Lung (tissue), 12 donors: ENCODE measurements around the gene ATG10. TPM values are rescaled to one million over a fixed set of nuclear protein-coding genes. Genes with fewer than 3 reads are reported as not detected.

Experiments used
- ATAC-seq: fragments of 200-7000 bp; cut with Tn5 transposase; one replicate; pipeline ENCODE4 v1.9.1; 2020; ENCODE audit warnings: moderate number of reproducible peaks; ENCODE audit not compliant: insufficient read depth, low FRiP score
- DNase-seq, 3 donors: peaks; one replicate each; pipeline ENCODE4 v3.0.0-alpha.2; 2013 to 2017
- H3K27ac ChIP-seq, 2 donors: one replicate each; pipeline ENCODE4 v1.5.1; 2013; ENCODE audit warnings: mild to moderate bottlenecking in 2 of 2, moderate library complexity in 2 of 2, control low read depth in 1 of 2, inconsistent platforms in 1 of 2, low read depth in 1 of 2, low read length in 1 of 2
- H3K27me3 ChIP-seq, 3 donors: one replicate each; pipeline ENCODE4 v1.5.1; 2013; ENCODE audit warnings: low read length in 2 of 3; ENCODE audit not compliant: control insufficient read depth in 3 of 3, insufficient read depth in 3 of 3
- H3K36me3 ChIP-seq, 4 donors: one replicate each; pipeline ENCODE4 v1.5.1; 2013; ENCODE audit warnings: low read length in 4 of 4, mild to moderate bottlenecking in 1 of 4, moderate library complexity in 1 of 4; ENCODE audit not compliant: control insufficient read depth in 4 of 4, insufficient read depth in 4 of 4
- H3K4me1 ChIP-seq, 5 donors: one replicate each; pipeline ENCODE4 v1.5.1; 2013; ENCODE audit warnings: low read length in 5 of 5, mild to moderate bottlenecking in 2 of 5, moderate library complexity in 1 of 5; ENCODE audit not compliant: control insufficient read depth in 5 of 5, insufficient read depth in 5 of 5
- H3K4me3 ChIP-seq: one replicate; pipeline ENCODE4 v1.5.1; 2013; ENCODE audit warnings: mild to moderate bottlenecking, control low read depth, moderate library complexity
- H3K9ac ChIP-seq, 2 donors: one replicate each; pipeline ENCODE4 v1.5.1; 2013; ENCODE audit warnings: low read length in 2 of 2, control low read depth in 1 of 2; ENCODE audit not compliant: insufficient read depth in 1 of 2
- H3K9me3 ChIP-seq, 4 donors: one replicate each; pipeline ENCODE4 v1.5.1; 2013; ENCODE audit warnings: low read length in 3 of 4, mild to moderate bottlenecking in 1 of 4, moderate library complexity in 1 of 4; ENCODE audit not compliant: control insufficient read depth in 4 of 4, insufficient read depth in 3 of 4
- WGBS, 2 donors: extraction: QIAGEN DNeasy Blood & Tissue Kit; methylation state at CpG; one replicate each; pipeline ENCODE4 v1.1.7; 2013; 5-methylcytosine and 5-hydroxymethylcytosine counted together
- polyA plus RNA-seq, 2 donors: library from polyadenylated mRNA; stranded (reverse); fragments of 200-250 nt; gene quantifications; one replicate each; pipeline ENCODE4 v1.2.1, GENCODE V29; 2013
- total RNA-seq, 2 donors: library from RNA; depleted of rRNA in 1 of 2; stranded (reverse); fragments of >200 nt in 1 of 2; gene quantifications; one replicate each; pipeline ENCODE4 v1.2.1, GENCODE V29; 2014 to 2021
- TF ChIP-seq, protein P1 (sequence below): IDR thresholded peaks from 2 replicates; pipeline ENCODE4 v1.5.1; 2012; ENCODE audit warnings: mild to moderate bottlenecking; ENCODE audit errors: control extremely low read depth, extremely low read depth
- donor health status: control.
- donor health status: control.
- donor health status: Bipolar disorder and iron deficiency.
- donor health status: healthy.
- donor health status: DM: yes; HTN: yes; CAD: no.

ATG10 gene
- total and polyA plus RNA-seq, 4 donors: 4.6 to 10.2 (median 5.8) TPM

DNA sequence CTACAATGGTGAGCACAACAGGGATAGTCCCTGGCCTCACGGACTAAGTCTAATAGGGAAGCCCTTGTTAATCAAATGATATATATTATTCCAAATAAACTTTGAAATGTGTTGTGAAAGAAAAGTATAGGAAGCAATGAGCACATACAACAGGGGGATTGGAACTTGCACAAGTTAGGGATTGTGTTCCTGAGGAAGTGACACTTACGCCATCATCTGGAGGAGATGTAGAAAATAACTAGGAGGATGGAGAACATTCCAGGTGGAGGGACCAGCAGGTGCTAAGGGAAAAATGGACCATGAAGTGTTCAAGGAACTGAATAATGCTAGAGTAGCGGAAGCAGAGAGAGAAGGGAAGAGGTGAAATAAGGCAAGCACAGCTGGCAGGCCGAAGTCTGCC is 325.1 kb downstream of the ATG10 start:
- DNase-seq: no peak
- TF ChIP-seq, protein P1, sequence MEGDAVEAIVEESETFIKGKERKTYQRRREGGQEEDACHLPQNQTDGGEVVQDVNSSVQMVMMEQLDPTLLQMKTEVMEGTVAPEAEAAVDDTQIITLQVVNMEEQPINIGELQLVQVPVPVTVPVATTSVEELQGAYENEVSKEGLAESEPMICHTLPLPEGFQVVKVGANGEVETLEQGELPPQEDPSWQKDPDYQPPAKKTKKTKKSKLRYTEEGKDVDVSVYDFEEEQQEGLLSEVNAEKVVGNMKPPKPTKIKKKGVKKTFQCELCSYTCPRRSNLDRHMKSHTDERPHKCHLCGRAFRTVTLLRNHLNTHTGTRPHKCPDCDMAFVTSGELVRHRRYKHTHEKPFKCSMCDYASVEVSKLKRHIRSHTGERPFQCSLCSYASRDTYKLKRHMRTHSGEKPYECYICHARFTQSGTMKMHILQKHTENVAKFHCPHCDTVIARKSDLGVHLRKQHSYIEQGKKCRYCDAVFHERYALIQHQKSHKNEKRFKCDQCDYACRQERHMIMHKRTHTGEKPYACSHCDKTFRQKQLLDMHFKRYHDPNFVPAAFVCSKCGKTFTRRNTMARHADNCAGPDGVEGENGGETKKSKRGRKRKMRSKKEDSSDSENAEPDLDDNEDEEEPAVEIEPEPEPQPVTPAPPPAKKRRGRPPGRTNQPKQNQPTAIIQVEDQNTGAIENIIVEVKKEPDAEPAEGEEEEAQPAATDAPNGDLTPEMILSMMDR: no peak
- WGBS, 2 donors: 80 to 93% methylated on average over 4 of the region's 4 CpGs
- no peak overlapping the region for H3K4me3 ChIP-seq
- peaks cover 0 to 1% (median 0%) of the 10 kb centered on the region in 5 donors for H3K4me1 ChIP-seq
- H3K9me3 ChIP-seq: no peaks in the 10 kb centered on the region
- no peaks in the 10 kb centered on the region for H3K27me3 ChIP-seq
- no peak overlapping the region for H3K9ac ChIP-seq
- ATAC-seq: no peak
- H3K36me3 ChIP-seq: no peaks in the 10 kb centered on the region
- H3K27ac ChIP-seq: no peak overlapping the region

DNA sequence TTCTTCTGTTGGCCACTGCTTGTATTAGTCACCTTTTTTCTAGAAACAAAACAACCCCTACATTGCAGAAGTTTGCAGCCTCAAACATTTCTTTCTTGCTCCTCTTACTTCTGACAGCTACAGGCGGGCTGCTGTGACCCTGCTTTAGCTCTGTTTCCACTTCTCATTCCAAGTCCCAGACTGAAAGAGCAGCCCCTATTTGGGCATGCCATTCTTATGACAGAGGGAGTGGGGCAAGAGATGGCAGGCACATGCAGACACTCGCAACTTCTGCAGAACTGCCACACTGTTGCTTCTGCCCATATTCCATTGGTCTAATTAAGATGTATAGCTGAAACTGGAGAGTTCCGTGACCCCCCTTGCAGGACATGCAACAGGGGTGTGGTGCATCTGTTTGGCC is 325.9 kb downstream of the ATG10 start:
- H3K27me3 ChIP-seq: no peaks in the 10 kb centered on the region
- no peak overlapping the region for H3K4me3 ChIP-seq
- no peaks in the 10 kb centered on the region for H3K4me1 ChIP-seq
- no peaks in the 10 kb centered on the region for H3K36me3 ChIP-seq
- no peak overlapping the region for H3K9ac ChIP-seq
- DNase-seq (no peak), ATAC-seq (no peak)
- TF ChIP-seq, protein P1: no peak
- no peaks in the 10 kb centered on the region for H3K9me3 ChIP-seq
- WGBS, 2 donors: 59 to 69% methylated on average over 3 of the region's 3 CpGs
- H3K27ac ChIP-seq: no peak overlapping the region

DNA sequence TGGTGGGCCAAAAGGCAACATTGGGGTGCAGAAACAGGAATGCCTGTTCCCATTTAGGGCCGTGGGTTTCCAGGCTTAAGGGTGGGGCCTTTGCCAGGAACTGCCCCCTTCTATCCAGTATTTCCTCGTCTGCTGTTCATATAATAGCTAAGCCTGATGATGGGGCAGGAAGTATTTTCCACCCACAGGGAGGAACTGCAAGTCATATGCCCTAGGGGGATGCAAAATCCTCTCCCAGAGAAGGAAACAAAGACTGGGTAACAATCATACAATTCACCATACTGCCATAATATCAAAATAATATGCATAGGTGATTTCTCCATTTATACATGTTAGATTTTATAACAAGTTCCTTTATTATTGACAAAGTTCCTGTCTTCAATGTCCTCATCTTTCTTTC is 326.8 kb downstream of the ATG10 start:
- no peak overlapping the region for H3K9ac ChIP-seq

DNA sequence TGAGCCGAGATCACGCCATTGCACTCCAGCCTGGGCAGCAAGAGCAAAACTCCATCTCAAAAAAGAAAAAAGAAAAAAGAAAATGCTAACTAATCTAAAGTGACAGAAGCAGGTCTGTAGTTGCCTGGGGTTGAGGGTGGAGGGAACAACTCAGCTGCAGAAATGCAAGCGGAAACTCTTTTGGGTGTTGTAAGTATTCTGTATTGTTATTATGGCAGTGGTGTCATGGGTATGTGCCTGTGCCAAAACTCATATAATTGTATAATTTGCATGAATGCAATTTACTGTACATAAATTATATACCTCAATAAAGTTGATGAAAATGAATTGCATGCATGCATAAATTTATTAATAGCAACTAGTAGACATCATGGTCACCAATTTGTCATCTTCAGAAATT is 329.4 kb downstream of the ATG10 start:
- no peak overlapping the region for H3K4me3 ChIP-seq
- 99% methylated on average over 3 of the region's 3 CpGs for WGBS, 2 donors
- H3K36me3 ChIP-seq: peaks cover 0 to 6% (median 0%) of the 10 kb centered on the region in 4 donors
- TF ChIP-seq, protein P1: no peak
- no peak for DNase-seq
- H3K9me3 ChIP-seq: no peaks in the 10 kb centered on the region
- no peak overlapping the region for H3K27ac ChIP-seq
- H3K27me3 ChIP-seq: no peaks in the 10 kb centered on the region
- no peak overlapping the region for H3K9ac ChIP-seq
- ATAC-seq: no peak
- no peaks in the 10 kb centered on the region for H3K4me1 ChIP-seq

More for the DNA sequence above, 326.8 kb downstream of the ATG10 start:
- H3K4me1 ChIP-seq: no peaks in the 10 kb centered on the region
- H3K9me3 ChIP-seq: no peaks in the 10 kb centered on the region
- 44 to 52% methylated on average over 2 of the region's 2 CpGs for WGBS, 2 donors
- ATAC-seq: no peak
- TF ChIP-seq, protein P1: no peak
- no peaks in the 10 kb centered on the region for H3K27me3 ChIP-seq
- no peak overlapping the region for H3K4me3 ChIP-seq
- H3K36me3 ChIP-seq: no peaks in the 10 kb centered on the region
- DNase-seq: no peak
- H3K27ac ChIP-seq: no peak overlapping the region
